HG02588 (cell line): ENCODE data around the gene IRX4.

ENCODE experiments used
- ATAC-seq: cut with Tn5 transposase; IDR thresholded peaks from one replicate; pipeline ENCODE4 v1.9.1; 2021; ENCODE audit warnings: mild to moderate bottlenecking, moderate library complexity; ENCODE audit not compliant: unreplicated experiment

IRX4 gene

GRCh38 chr5:1892685-1893445, 10.1 kb upstream of the IRX4 start:
- ATAC-seq = no peak

DNA sequence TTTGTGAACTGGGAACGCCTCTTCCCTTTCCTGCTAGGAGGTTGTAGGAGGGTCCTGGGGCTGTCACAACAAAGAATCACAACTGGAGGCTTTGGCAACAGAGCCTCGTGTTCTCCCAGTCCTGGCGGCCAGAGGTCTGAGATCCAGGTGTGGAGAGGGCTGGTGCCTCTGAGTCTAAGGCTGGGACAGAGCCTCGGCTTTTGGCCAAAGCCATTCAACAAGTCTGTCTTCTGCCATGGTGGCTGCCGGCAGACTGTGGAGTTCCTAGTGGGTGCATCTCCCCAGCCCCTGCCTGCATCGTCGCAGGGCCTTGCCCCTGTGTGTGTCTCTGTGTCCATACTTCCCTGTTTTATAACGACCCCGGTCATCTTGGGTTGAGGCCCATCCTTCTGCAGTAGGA, 9.5 kb upstream of the IRX4 start:
- no peak for ATAC-seq

GRCh38 chr5:1891391-1891790, 8.7 kb upstream of the IRX4 start:
- ATAC-seq = no peak

- no peak for ATAC-seq
These were observed 7.6 kb upstream of the IRX4 start for GRCh38 chr5:1890296-1890695.

DNA sequence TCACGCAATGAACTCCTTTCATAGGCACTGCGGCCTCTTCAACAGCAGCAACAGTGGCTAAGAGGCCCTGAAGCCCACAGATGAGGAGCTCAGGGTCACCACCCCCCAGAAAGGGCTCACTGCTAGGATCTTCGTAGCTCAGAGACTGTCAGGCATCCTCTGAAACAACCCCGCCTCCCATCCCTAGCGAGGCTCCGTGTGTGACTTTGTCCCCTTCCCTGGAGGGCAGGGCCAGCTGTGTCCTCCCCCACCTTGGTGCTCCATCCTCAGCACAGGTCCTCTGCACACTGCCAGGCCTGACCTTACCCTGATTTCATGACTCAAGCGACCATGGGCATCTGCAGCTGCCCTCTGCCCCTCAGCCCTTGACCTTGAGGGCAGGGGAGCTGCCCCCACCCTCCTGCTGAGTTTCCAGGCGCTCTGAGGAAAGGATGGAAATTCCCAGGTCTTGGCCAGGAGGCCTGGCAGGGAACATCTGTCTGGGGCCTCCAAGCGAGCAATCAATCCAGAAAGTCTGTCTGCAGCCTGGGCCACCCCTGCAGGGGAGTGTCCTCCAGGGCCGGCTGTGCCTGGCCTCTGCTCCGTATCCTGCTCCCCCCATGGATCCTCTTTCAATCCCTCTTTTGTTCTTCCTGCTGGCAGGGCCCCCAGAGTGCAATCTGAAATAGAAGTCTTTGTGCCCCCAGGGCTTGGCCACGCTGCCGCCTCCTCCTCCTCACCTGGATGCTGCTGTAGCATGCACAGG, 6.8 kb upstream of the IRX4 start:
- no peak for ATAC-seq

GRCh38 chr5:1888541-1889251, 6.0 kb upstream of the IRX4 start:
- ATAC-seq = no peak

- ATAC-seq = no peak
These were observed 5.0 kb upstream of the IRX4 start for GRCh38 chr5:1887588-1888360.

GRCh38 chr5:1886846-1887587, 4.3 kb upstream of the IRX4 start:
- ATAC-seq = no peak

GRCh38 chr5:1885868-1886845, 3.4 kb upstream of the IRX4 start:
- ATAC-seq = no peak

DNA sequence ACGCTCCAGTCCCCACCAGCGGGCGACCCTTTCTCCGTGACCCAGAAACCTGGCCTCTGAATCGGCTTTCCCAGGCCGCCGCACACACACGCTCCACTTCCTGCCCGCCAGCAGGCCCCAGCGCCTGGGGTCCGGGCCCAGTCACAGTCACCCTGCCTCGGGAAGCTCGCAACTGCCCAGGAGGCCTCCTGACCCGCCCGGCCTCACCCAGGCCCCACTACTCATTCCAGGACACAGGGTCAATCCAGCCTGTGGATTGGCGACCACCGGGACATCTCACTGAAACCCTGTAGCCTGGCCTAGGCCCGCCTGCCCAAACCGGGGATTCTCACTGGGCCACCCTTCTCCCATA, 2.7 kb upstream of the IRX4 start:
- ATAC-seq = no peak

DNA sequence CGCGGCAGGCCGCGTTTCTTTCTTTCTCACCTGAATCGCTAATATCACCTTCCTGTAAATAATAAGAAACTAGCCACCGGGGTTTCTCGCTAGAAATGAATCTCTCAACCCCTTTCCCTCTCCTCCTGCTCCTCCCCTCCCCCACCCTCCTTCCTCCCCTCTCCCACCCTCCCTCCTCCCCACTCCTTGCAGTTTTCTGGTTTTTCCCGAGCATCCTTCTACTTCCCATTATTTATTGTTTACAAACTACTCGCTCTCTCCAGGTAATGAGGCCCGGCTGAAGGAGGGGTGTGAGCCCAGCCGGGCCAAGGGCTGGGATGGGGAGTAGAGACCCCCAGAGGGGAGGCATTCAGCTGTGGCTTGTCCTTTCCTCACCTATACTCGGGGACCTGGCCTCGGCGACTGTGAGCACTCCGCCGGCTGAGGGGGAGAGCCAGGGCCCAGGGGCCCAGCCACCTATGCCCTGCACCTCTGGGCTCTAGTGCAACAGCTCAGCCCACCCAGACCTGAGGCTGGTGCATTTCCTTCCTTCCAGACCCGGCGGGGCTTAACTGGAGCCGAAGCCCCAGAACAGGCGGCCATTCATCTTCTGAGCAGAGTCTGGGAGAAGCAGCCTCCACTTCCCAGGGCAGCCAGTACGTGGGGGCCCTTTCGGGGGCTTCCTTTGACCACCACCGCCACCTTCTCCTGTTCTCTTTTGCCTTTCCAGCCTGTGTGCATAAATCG, 2.1 kb upstream of the IRX4 start:
- ATAC-seq = no peak

- ATAC-seq = no peak
These were observed 1.4 kb upstream of the IRX4 start for GRCh38 chr5:1883925-1884677.

DNA sequence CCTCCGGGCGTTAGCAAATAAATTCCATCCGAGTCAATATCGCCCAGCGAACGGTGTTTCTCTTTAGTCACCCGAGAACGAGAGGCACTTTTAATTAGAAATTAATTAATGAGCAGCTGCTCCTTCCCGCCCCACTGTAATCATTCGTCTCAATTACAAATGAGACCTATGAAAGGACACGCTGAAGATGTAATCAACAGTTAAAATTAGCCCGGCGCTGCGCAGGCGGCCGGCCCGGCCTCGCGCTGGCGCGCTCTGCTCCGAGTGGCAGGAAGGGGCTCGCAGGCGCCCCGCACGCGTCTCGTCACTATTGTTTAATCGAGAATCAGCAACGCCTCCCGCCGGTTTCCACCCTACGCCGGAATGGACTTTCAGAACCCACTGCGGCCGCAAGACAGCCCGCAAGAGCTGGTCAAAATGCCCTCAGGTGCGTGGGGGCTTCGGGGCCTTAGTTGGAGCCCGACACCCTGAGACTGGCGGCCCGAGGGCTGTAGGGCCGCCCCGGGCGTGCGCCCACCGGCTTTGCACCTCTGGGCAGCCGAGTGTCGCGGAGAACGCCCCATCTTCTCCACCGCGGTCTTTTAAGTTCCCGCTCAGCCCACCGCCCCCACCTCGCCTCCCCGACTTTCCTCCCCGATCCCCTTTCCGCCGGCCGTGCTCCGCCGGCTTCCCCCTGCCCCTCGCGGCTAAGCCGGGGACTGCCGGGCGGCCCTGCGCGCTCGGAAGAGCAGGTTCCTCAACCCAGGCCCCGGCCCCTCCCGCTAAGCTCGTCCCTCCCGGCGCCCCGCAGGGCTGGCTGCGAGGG, 597 bp upstream of the IRX4 start:
- no peak for ATAC-seq

- ATAC-seq = no peak
These were observed 891 bp downstream of the IRX4 start for GRCh38 chr5:1881731-1882336.

DNA sequence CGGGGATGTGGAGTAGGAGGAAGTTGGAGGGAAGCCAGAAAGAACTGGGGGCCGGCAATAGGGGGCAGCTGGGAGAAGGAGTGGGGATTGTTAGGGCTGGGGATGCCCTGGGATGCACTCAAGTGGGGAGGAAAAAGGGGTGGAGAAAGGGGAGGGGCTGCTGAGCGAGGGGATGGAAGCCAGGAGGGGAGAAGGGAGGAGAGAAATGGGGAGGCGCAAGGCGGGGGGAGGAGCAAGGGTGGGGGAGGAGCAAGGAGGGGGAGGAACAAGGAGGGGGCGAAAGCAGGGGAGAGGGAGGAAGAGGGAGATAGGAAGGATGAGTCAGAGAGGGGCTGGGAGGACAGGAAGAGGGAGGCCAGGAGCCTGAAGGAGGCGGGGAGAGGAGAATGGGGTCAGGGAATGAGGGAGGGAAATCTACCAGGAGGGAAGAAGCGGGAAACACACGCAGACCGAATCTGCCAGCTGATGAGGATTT, 1.6 kb downstream of the IRX4 start:
- no peak for ATAC-seq

GRCh38 chr5:1880377-1881025, 2.2 kb downstream of the IRX4 start:
- no peak for ATAC-seq
